Cardiac ventricle fibroblast (primary cell): ENCODE results near the gene TMEM243. TPM values are rescaled to one million over a fixed set of nuclear protein-coding genes. Genes with fewer than 3 reads are reported as not detected.

Source experiments
- total RNA-seq: library from RNA; depleted of rRNA; stranded (reverse); fragments of >200 nt; gene quantifications from 2 replicates; pipeline ENCODE4 v1.2.3, GENCODE V29; 2015

The TMEM243 gene, protein sequence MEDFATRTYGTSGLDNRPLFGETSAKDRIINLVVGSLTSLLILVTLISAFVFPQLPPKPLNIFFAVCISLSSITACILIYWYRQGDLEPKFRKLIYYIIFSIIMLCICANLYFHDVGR
- 52.6 and 56.2 TPM in 2 replicates for total RNA-seq

DNA sequence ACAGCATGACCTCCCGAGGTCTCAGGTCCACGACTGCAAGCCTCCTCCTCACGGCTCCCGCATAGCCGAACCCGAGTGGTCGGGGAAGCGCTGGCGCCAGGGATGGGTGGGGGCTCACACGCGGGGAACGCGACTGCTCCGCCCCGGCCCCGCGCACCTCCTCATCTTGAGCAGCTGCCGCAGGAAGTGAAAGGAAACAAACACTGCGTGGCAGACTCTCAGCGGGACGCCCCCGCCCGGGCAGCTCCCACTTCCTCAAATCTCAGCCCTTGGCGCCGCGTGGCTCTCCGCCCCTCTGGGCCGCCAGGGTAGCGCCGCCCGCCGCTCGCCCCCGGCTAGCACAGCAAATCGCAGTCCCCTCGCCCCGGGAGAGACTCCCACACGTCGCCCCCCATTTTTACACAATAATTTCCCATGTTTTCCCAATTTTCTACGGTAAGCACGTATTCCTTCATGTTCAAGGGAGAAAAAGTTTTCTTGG, at the start of gene TMEM243:
TMEM243 (minus strand) TSS at position 188 of the 481 bp plus-strand sequence. CDS start 229 bp downstream, outside the sequence.

DNA sequence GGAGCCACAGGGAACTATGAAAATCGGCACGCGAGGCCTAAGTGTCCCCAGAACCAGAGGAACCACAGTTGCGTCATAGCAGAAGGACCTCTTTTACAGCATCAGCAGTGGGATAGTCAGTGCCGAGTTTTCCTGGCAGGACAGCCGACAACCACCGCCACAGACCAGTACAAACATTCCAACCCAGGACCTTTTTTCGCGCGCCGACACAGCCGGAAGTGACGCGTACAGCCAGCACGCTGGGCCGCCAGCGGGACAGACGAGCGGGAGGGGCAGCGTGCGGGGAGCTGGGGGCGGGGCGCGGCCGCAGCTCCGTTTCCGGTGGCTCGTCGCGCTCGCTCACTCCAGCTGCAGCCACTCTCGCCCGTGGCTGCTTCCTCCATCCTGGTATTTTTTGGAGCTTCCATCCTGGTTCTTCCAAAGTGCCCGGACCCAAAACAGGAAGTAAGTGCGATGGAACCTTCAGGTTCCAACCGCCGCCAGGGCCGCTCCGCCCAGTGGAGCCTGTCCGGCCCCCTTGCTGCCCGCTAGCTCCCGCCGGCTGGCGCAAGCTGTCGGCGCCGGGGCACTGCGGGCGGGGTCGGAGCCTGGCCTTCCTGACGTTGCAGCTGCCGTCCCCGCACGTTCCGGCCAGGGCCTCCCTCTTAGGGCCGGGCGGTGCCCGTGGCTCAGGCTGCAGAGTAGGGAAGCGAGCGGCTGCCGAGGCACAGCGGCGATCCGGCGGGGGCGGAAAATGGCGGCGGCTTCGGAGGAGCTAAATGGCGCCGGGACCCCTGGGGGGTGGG, 67.2 kb downstream of the TMEM243 start, which contains the start of gene DMTF1:
DMTF1 (plus strand) TSS at position 342 of the 785 bp plus-strand sequence. CDS start 12,489 bp downstream, outside the sequence.

Other genes with a start within 250 kb of the TMEM243 start
- gene ELAPOR2, start 160.1 kb downstream of the TMEM243 start, total RNA-seq = 2.3 and 3.1 TPM in 2 replicates
- 17.5 and 21.0 TPM in 2 replicates for gene DMTF1, start 67.3 kb downstream of the TMEM243 start, total RNA-seq
- 9.1 and 16.4 TPM in 2 replicates for gene CROT, start 125.9 kb upstream of the TMEM243 start, total RNA-seq